ENCODE data around the gene KCNH3. TPM values are rescaled to one million over a fixed set of nuclear protein-coding genes. Genes with fewer than 3 reads are reported as not detected.
A peak's percentile ranks its signal among the peaks of the same experiment; 100 is the strongest.

KCNH3 gene
- total and polyA plus RNA-seq, 8 donors, result 0.25 to 0.61 (median 0.49) TPM; not detected in 4

- no peaks in the 10 kb centered on the region for H3K27me3 ChIP-seq
- peak in 1 of 2 donors; percentile 53 for DNase-seq
- intact Hi-C loops (cut with DNase I; ENCODE audit: low total_unique reads), result no loop called here
- H3K36me3 ChIP-seq, result peaks cover 4 to 54% (median 52%) of the 10 kb centered on the region in 4 donors
- WGBS, 5 donors, result 46 to 68% (median 62%) methylated on average over 6 of the region's 6 CpGs
- TF ChIP-seq POLR2AphosphoS5 (IDR thresholded peaks at IDR 0.05) (peak in 1 of 3 donors; percentile 54), EP300 (IDR thresholded peaks at IDR 0.05) (no peak)
- peak overlapping the region in 4 of 5 donors; percentile 16 to 53 (median 22) for H3K27ac ChIP-seq
- H3K4me1 ChIP-seq, result peaks cover 0 to 16% (median 0%) of the 10 kb centered on the region in 4 donors
- no peak overlapping the region for H3K4me3 ChIP-seq
- H3K9me3 ChIP-seq, result no peaks in the 10 kb centered on the region
Observed at GRCh38 chr12:49524660-49525324, 14.0 kb upstream of the KCNH3 start.

GRCh38 chr12:49525942-49526341 is 12.9 kb upstream of the KCNH3 start:
- no peak for DNase-seq
- Histone ChIP-seq H3K27ac (no peak overlapping the region), H3K9me3 (no peaks in the 10 kb centered on the region), H3K36me3 (peaks cover 4 to 53% (median 51%) of the 10 kb centered on the region in 4 donors), H3K27me3 (no peaks in the 10 kb centered on the region), H3K4me3 (no peak overlapping the region), H3K4me1 (peaks cover 0 to 16% (median 0%) of the 10 kb centered on the region in 4 donors)
- no peak for TF ChIP-seq POLR2AphosphoS5 (IDR thresholded peaks at IDR 0.05)
- no peak for TF ChIP-seq EP300 (IDR thresholded peaks at IDR 0.05)
- no peak for TF ChIP-seq POLR2A (IDR thresholded peaks at IDR 0.05)
- TF ChIP-seq, protein P1, sequence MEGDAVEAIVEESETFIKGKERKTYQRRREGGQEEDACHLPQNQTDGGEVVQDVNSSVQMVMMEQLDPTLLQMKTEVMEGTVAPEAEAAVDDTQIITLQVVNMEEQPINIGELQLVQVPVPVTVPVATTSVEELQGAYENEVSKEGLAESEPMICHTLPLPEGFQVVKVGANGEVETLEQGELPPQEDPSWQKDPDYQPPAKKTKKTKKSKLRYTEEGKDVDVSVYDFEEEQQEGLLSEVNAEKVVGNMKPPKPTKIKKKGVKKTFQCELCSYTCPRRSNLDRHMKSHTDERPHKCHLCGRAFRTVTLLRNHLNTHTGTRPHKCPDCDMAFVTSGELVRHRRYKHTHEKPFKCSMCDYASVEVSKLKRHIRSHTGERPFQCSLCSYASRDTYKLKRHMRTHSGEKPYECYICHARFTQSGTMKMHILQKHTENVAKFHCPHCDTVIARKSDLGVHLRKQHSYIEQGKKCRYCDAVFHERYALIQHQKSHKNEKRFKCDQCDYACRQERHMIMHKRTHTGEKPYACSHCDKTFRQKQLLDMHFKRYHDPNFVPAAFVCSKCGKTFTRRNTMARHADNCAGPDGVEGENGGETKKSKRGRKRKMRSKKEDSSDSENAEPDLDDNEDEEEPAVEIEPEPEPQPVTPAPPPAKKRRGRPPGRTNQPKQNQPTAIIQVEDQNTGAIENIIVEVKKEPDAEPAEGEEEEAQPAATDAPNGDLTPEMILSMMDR (IDR thresholded peaks at IDR 0.05), result no peak
- intact Hi-C loops (cut with DNase I; ENCODE audit: low total_unique reads), result no loop called here
- WGBS, 5 donors, result 91 to 96% (median 93%) methylated on average over 7 of the region's 7 CpGs

GRCh38 chr12:49527361-49528130 is 11.3 kb upstream of the KCNH3 start:
- H3K27me3 ChIP-seq, result no peaks in the 10 kb centered on the region
- intact Hi-C loops (cut with DNase I; ENCODE audit: low total_unique reads), result no loop called here
- peaks cover 0 to 49% (median 47%) of the 10 kb centered on the region in 4 donors for H3K36me3 ChIP-seq
- DNase-seq, result peak in 1 of 2 donors; percentile 11
- peaks cover 0 to 16% (median 2%) of the 10 kb centered on the region in 4 donors for H3K4me1 ChIP-seq
- no peak for TF ChIP-seq POLR2A (IDR thresholded peaks at IDR 0.05)
- TF ChIP-seq, protein P1 (IDR thresholded peaks at IDR 0.05), result no peak
- no peak for TF ChIP-seq POLR2AphosphoS5 (IDR thresholded peaks at IDR 0.05)
- no peak for TF ChIP-seq EP300 (IDR thresholded peaks at IDR 0.05)
- H3K9me3 ChIP-seq, result no peaks in the 10 kb centered on the region
- 80 to 95% (median 94%) methylated on average over 7 of the region's 7 CpGs for WGBS, 5 donors
- no peak overlapping the region for H3K27ac ChIP-seq
- H3K4me3 ChIP-seq, result no peak overlapping the region

DNA sequence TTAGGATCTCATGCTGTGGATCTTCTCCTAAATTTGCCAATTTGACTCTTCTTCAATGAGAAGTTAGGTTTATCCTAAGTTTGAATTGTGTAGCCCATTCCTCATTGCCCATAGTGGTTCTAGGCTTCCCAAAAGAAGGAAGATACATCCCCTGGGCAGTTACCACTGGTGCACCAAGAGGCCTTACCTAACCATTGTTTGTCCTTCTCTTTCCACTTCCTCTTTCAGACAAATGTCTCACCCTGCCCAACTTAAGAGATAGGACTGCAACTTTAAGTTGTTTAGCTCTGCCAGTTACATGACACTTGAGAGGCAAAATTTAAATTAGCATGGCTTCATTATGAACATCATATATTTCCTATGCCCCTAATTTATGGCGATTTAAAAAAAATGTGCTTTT is 9.4 kb upstream of the KCNH3 start:
- H3K4me3 ChIP-seq, result no peak overlapping the region
- H3K36me3 ChIP-seq, result peaks cover 0 to 35% (median 33%) of the 10 kb centered on the region in 4 donors
- peaks cover 0 to 13% (median 2%) of the 10 kb centered on the region in 4 donors for H3K4me1 ChIP-seq
- intact Hi-C loops (cut with DNase I; ENCODE audit: low total_unique reads), result no loop called here
- 87 to 100% (median 94%) methylated on average over 1 of the region's 1 CpG for WGBS, 5 donors
- no peaks in the 10 kb centered on the region for H3K9me3 ChIP-seq
- TF ChIP-seq POLR2A (IDR thresholded peaks at IDR 0.05) (no peak), EP300 (IDR thresholded peaks at IDR 0.05) (no peak), POLR2AphosphoS5 (IDR thresholded peaks at IDR 0.05) (no peak)
- TF ChIP-seq, protein P1 (IDR thresholded peaks at IDR 0.05), result no peak
- H3K27me3 ChIP-seq, result no peaks in the 10 kb centered on the region
- H3K27ac ChIP-seq, result no peak overlapping the region
- DNase-seq, result no peak

Measured in stomach (tissue), 9 donors.